PC-9 (cell line): ENCODE data around the gene CHST11. TPM values are rescaled to one million over a fixed set of nuclear protein-coding genes. Genes with fewer than 3 reads are reported as not detected.

ENCODE experiments used
- BruUV-seq: library from RNA; stranded (reverse); fragments of 400-500 nt; replicated peaks from 2 replicates; lab custom pipeline; 2021; lab: Mats Ljungman, UMichigan
- CTCF ChIA-PET: fragments of 300-600 bp; sonication (Branson Sonifier 250); formaldehyde crosslinking; loops from one replicate; lab custom pipeline; 2022; ENCODE audit warnings: antibody characterized with exemption; lab: Charles Lee
- POLR2A ChIA-PET: fragments of 300-600 bp; sonication (Branson Sonifier 250); formaldehyde crosslinking; loops from one replicate; lab custom pipeline; 2022; ENCODE audit warnings: antibody characterized with exemption; ENCODE audit not compliant: unreplicated experiment; lab: Charles Lee
- DNase-seq, 2 experiments: peaks; one replicate each; pipeline versions ENCODE4 v3.0.0 to v3.0.0-alpha.2; 2015 to 2022; ENCODE audit warnings: mixed read lengths in 1 of 2
- H2AFZ ChIP-seq: fragments of 200-600 bp; sonication (generic); 2 replicates; pipeline ENCODE4 v1.8.1; 2017; ENCODE audit warnings: antibody characterized with exemption
- H3F3A ChIP-seq: fragments of 200-600 bp; sonication (generic); 2 replicates; pipeline ENCODE4 v1.8.1; 2017; ENCODE audit warnings: antibody characterized with exemption, mild to moderate bottlenecking, low read depth; ENCODE audit not compliant: insufficient read depth
- H3K27ac ChIP-seq: fragments of 200-600 bp; sonication (generic); 2 replicates; pipeline ENCODE4 v1.6.1; 2016; ENCODE audit warnings: mixed run types
- H3K27me3 ChIP-seq: fragments of 200-600 bp; sonication (generic); 2 replicates; pipeline ENCODE4 v1.6.1; 2016; ENCODE audit warnings: low read depth, mixed run types; ENCODE audit not compliant: insufficient read depth
- H3K36me3 ChIP-seq: fragments of 200-600 bp; sonication (generic); 2 replicates; pipeline ENCODE4 v1.6.1; 2016; ENCODE audit warnings: low read depth, mixed run types
- H3K4me1 ChIP-seq: fragments of 200-600 bp; sonication (generic); replicated peaks from 2 replicates; pipeline ENCODE4 v1.6.1; 2016; ENCODE audit warnings: mixed run types; ENCODE audit not compliant: insufficient read depth
- H3K4me2 ChIP-seq: fragments of 200-600 bp; sonication (generic); 2 replicates; pipeline ENCODE4 v1.6.1; 2017; ENCODE audit warnings: mixed run types
- H3K4me3 ChIP-seq: fragments of 200-600 bp; sonication (generic); 2 replicates; pipeline ENCODE4 v1.6.1; 2016; ENCODE audit warnings: mixed run types
- H3K79me2 ChIP-seq: fragments of 200-600 bp; sonication (generic); 2 replicates; pipeline ENCODE4 v1.6.1; 2017; ENCODE audit warnings: low read depth, mixed run types
- H3K9me2 ChIP-seq: fragments of 200-600 bp; sonication (generic); 2 replicates; pipeline ENCODE4 v1.8.1; 2017; ENCODE audit warnings: mild to moderate bottlenecking; ENCODE audit not compliant: insufficient read depth
- H3K9me3 ChIP-seq: fragments of 200-600 bp; sonication (generic); 2 replicates; pipeline ENCODE4 v1.8.1; 2016; ENCODE audit warnings: low read depth; ENCODE audit not compliant: insufficient read depth
- H4K20me1 ChIP-seq: fragments of 200-600 bp; sonication (generic); 2 replicates; pipeline ENCODE4 v1.8.1; 2017; ENCODE audit not compliant: insufficient read depth
- CTCF ChIP-seq: fragments of 200-600 bp; sonication (generic); conservative IDR thresholded peaks from 2 replicates; pipeline ENCODE4 v1.6.1; 2017; ENCODE audit warnings: mixed run types, antibody characterized with exemption, mild to moderate bottlenecking, moderate library complexity
- EZH2 ChIP-seq: fragments of 200-600 bp; sonication (generic); IDR thresholded peaks from 2 replicates; pipeline ENCODE4 v1.8.0; 2017; ENCODE audit warnings: antibody characterized with exemption, low read depth
- intact Hi-C: fragments of 100-400 bp; cut with micrococcal nuclease; formaldehyde crosslinking; loops from one replicate; pipeline ENCODE4 v1.10.0; 2022; ENCODE audit not compliant: unreplicated experiment
- total RNA-seq: library from RNA; stranded (reverse); gene quantifications from 2 replicates; pipeline ENCODE4 v1.2.3, GENCODE V29; 2021

The CHST11 gene
- total RNA-seq, 1 experiment from 2014 or later: 39.9 TPM

- Histone ChIP-seq H3K9me2 (no peaks in the 10 kb centered on the region), H2AFZ (no peak overlapping the region), H4K20me1 (no peaks in the 10 kb centered on the region; the same call in none of the 2 replicates), H3K36me3 (peaks cover 26% of the 10 kb centered on the region; the same call in 1 of the 2 replicates), H3K79me2 (peaks cover 73% of the 10 kb centered on the region), H3F3A (peaks cover 15% of the 10 kb centered on the region; the same call in 1 of the 2 replicates), H3K4me3 (no peak overlapping the region), H3K27me3 (no peaks in the 10 kb centered on the region), H3K4me2 (no peak overlapping the region), H3K4me1 (no peaks in the 10 kb centered on the region), H3K9me3 (no peaks in the 10 kb centered on the region), H3K27ac (no peak overlapping the region)
- DNase-seq: no peak
- BruUV-seq: no TSS peak
- no peak for TF ChIP-seq CTCF
- TF ChIP-seq EZH2: no peak
- POLR2A ChIA-PET: no interaction called here
- CTCF ChIA-PET: no interaction called here
- intact Hi-C loops: no loop called here
Observed at GRCh38 chr12:104638218-104638850, 181.6 kb downstream of the CHST11 start.

GRCh38 chr12:104638851-104639240 is 182.1 kb downstream of the CHST11 start:
- no TSS peak for BruUV-seq

GRCh38 chr12:104640956-104641355 is 184.2 kb downstream of the CHST11 start:
- H3F3A ChIP-seq: peaks cover 22% of the 10 kb centered on the region; the same call in 1 of the 2 replicates
- H3K4me2 ChIP-seq: no peak overlapping the region
- no peaks in the 10 kb centered on the region for H3K9me2 ChIP-seq
- no TSS peak for BruUV-seq
- H3K27ac ChIP-seq: no peak overlapping the region
- peaks cover 63% of the 10 kb centered on the region for H3K79me2 ChIP-seq
- H3K9me3 ChIP-seq: no peaks in the 10 kb centered on the region
- POLR2A ChIA-PET: no interaction called here
- TF ChIP-seq EZH2 (no peak), CTCF (no peak)
- intact Hi-C loops: no loop called here
- peaks cover 21% of the 10 kb centered on the region; the same call in 1 of the 2 replicates for H3K36me3 ChIP-seq
- H3K4me3 ChIP-seq: no peak overlapping the region
- CTCF ChIA-PET: interaction anchor here (0.6 kb wide), 1 partner anchor 19 kb away, joined by 9 read pairs; no protein-coding TSS in a partner anchor
- no peaks in the 10 kb centered on the region for H3K4me1 ChIP-seq
- no peaks in the 10 kb centered on the region for H3K27me3 ChIP-seq
- H2AFZ ChIP-seq: no peak overlapping the region
- H4K20me1 ChIP-seq: peaks cover 3% of the 10 kb centered on the region; the same call in 1 of the 2 replicates
- no peak for DNase-seq

More at GRCh38 chr12:104638851-104639240, 182.1 kb downstream of the CHST11 start:
- DNase-seq: no peak
- no peak overlapping the region for H3K4me2 ChIP-seq
- no peaks in the 10 kb centered on the region for H3K9me3 ChIP-seq
- H3F3A ChIP-seq: peaks cover 20% of the 10 kb centered on the region; the same call in 1 of the 2 replicates
- no peaks in the 10 kb centered on the region for H3K9me2 ChIP-seq
- H3K36me3 ChIP-seq: peaks cover 25% of the 10 kb centered on the region; the same call in 1 of the 2 replicates
- peaks cover 74% of the 10 kb centered on the region for H3K79me2 ChIP-seq
- no peaks in the 10 kb centered on the region for H3K4me1 ChIP-seq
- H2AFZ ChIP-seq: no peak overlapping the region
- intact Hi-C loops: no loop called here
- H3K27ac ChIP-seq: no peak overlapping the region
- ChIA-PET POLR2A (no interaction called here), CTCF (no interaction called here)
- no peaks in the 10 kb centered on the region for H3K27me3 ChIP-seq
- H3K4me3 ChIP-seq: no peak overlapping the region
- peaks cover under 1% of the 10 kb centered on the region for H4K20me1 ChIP-seq
- no peak for TF ChIP-seq EZH2
- no peak for TF ChIP-seq CTCF
